SK-N-SH (cell line): ENCODE results near the gene ETV1. TPM values are rescaled to one million over a fixed set of nuclear protein-coding genes. Genes with fewer than 3 reads are reported as not detected.

Experiments used
- CTCF ChIA-PET: fragments of 300-600, 350-600 bp; formaldehyde crosslinking; extraction: SDS; loops from one replicate; lab custom pipeline; 2021; lab: Yijun Ruan, JAX
- POLR2A ChIA-PET: fragments of 350-600 bp; sonication (Branson Sonifier 250); formaldehyde crosslinking; extraction: SDS; loops from one replicate; lab custom pipeline; 2020; ENCODE audit warnings: antibody characterized with exemption, inconsistent platforms; lab: Yijun Ruan, JAX
- DNase-seq: peaks from one replicate; pipeline ENCODE4 v3.0.0; 2012
- H2AFZ ChIP-seq: fragments of 200-600 bp; sonication (generic); 2 replicates; pipeline ENCODE4 v1.8.1; 2016; ENCODE audit warnings: antibody characterized with exemption, mild to moderate bottlenecking, low read depth
- H3F3A ChIP-seq: fragments of 200-600 bp; sonication (generic); replicated peaks from 2 replicates; pipeline ENCODE3; 2016; ENCODE audit warnings: antibody characterized with exemption, mild to moderate bottlenecking; ENCODE audit not compliant: insufficient read depth
- H3K27ac ChIP-seq, 2 experiments: fragments of 200-500 bp in 1 of 2; fragments of 200-600 bp in 1 of 2; sonication (Bioruptor generic) in 1 of 2; sonication (generic), shearing (Covaris generic) in 1 of 2; 2 replicates each; pipeline versions ENCODE4 v1.5.1 to v1.6.1; 2014 to 2016; ENCODE audit warnings: low read depth in 2 of 2, inconsistent platforms in 1 of 2, low read length in 1 of 2, mild to moderate bottlenecking in 1 of 2, mixed read lengths in 1 of 2
- H3K27me3 ChIP-seq: fragments of 200-600 bp; sonication (generic), shearing (Covaris generic); 2 replicates; pipeline ENCODE4 v1.6.1; 2016; ENCODE audit warnings: mixed run types; ENCODE audit not compliant: insufficient read depth
- H3K36me3 ChIP-seq, 2 experiments: fragments of 200-500 bp in 1 of 2; fragments of 200-600 bp in 1 of 2; sonication (Bioruptor generic) in 1 of 2; sonication (generic) in 1 of 2; replicated peaks in 1 of 2; 2 replicates each; pipeline versions ENCODE3 to v1.5.1; 2014 to 2016; ENCODE audit warnings: low read length in 1 of 2, mild to moderate bottlenecking in 1 of 2; ENCODE audit not compliant: insufficient read depth in 2 of 2, control insufficient read depth in 1 of 2
- H3K4me1 ChIP-seq, 2 experiments: fragments of 200-500 bp in 1 of 2; fragments of 200-600 bp in 1 of 2; sonication (Bioruptor generic) in 1 of 2; sonication (generic), shearing (Covaris generic) in 1 of 2; 2 replicates each; pipeline versions ENCODE4 v1.5.1 to v1.6.1; 2014 to 2016; ENCODE audit warnings: low read depth in 1 of 2, low read length in 1 of 2, mixed run types in 1 of 2; ENCODE audit not compliant: insufficient read depth in 2 of 2, control insufficient read depth in 1 of 2
- H3K4me2 ChIP-seq: fragments of 200-600 bp; sonication (generic), shearing (Covaris generic); 2 replicates; pipeline ENCODE4 v1.6.1; 2017; ENCODE audit warnings: mixed run types
- H3K4me3 ChIP-seq, 2 experiments: fragments of 200-500 bp in 1 of 2; fragments of 200-600 bp in 1 of 2; sonication (Bioruptor generic) in 1 of 2; sonication (generic), shearing (Covaris generic) in 1 of 2; 2 replicates each; pipeline versions ENCODE4 v1.5.1 to v1.8.1; 2014 to 2016; ENCODE audit warnings: low read depth in 2 of 2, inconsistent platforms in 1 of 2, low read length in 1 of 2, mild to moderate bottlenecking in 1 of 2, mixed read lengths in 1 of 2, moderate library complexity in 1 of 2
- H3K79me2 ChIP-seq: fragments of 200-600 bp; sonication (generic); 2 replicates; pipeline ENCODE4 v1.8.1; 2017; ENCODE audit warnings: mild to moderate bottlenecking; ENCODE audit not compliant: insufficient read depth
- H3K9ac ChIP-seq: fragments of 200-600 bp; sonication (generic); 2 replicates; pipeline ENCODE4 v1.6.1; 2017; ENCODE audit warnings: mixed run types
- H3K9me2 ChIP-seq: fragments of 200-600 bp; sonication (generic); 2 replicates; pipeline ENCODE4 v1.6.1; 2017; ENCODE audit warnings: mixed run types
- H3K9me3 ChIP-seq: fragments of 200-600 bp; sonication (generic); 2 replicates; pipeline ENCODE4 v1.6.1; 2017; ENCODE audit warnings: mixed run types, mild to moderate bottlenecking, moderate library complexity
- H4K20me1 ChIP-seq: fragments of 200-600 bp; sonication (generic); 2 replicates; pipeline ENCODE4 v1.6.1; 2017; ENCODE audit warnings: mild to moderate bottlenecking, mixed run types; ENCODE audit not compliant: insufficient read depth
- CHD2 ChIP-seq: fragments of 150-350 bp; IDR thresholded peaks from 2 replicates; pipeline ENCODE4 v1.6.1; 2018; ENCODE audit warnings: low read length; ENCODE audit not compliant: partially characterized antibody
- CTCF ChIP-seq: fragments of 200-600 bp; sonication (generic); IDR thresholded peaks from 2 replicates; pipeline ENCODE4 v1.6.1; 2017; ENCODE audit warnings: antibody characterized with exemption, mild to moderate bottlenecking, moderate library complexity
- EP300 ChIP-seq, 2 experiments: IDR thresholded peaks; 2 replicates each; pipeline versions ENCODE4 v1.4.0 to v1.6.1; 2012; ENCODE audit warnings: borderline replicate concordance in 1 of 2, low read depth in 1 of 2, low read length in 1 of 2
- FOXM1 ChIP-seq: IDR thresholded peaks from 2 replicates; pipeline ENCODE4 v1.4.0; 2012; ENCODE audit warnings: low read depth, mild to moderate bottlenecking
- GATA2 ChIP-seq: sonication (generic); formaldehyde crosslinking; IDR thresholded peaks from 2 replicates; pipeline ENCODE4 v1.5.0; 2020; ENCODE audit warnings: mild to moderate bottlenecking, missing genetic modification reagents
- JUND ChIP-seq: IDR thresholded peaks from 2 replicates; pipeline ENCODE4 v1.4.0; 2012
- MEF2A ChIP-seq: IDR thresholded peaks from 2 replicates; pipeline ENCODE4 v1.4.0; 2012; ENCODE audit warnings: low read depth, borderline replicate concordance
- NFIC ChIP-seq: IDR thresholded peaks from 2 replicates; pipeline ENCODE4 v1.4.0; 2012; ENCODE audit warnings: borderline replicate concordance
- POLR2AphosphoS5 ChIP-seq: IDR thresholded peaks from 2 replicates; pipeline ENCODE4 v1.6.1; 2012; ENCODE audit warnings: low read depth, low read length
- RAD21 ChIP-seq: IDR thresholded peaks from 2 replicates; pipeline ENCODE4 v1.6.1; 2012; ENCODE audit warnings: mild to moderate bottlenecking, low read length
- RCOR1 ChIP-seq: fragments of 150-350 bp; IDR thresholded peaks from 2 replicates; pipeline ENCODE4 v1.6.1; 2017; ENCODE audit warnings: antibody characterized with exemption, low read length
- RXRA ChIP-seq: IDR thresholded peaks from 2 replicates; pipeline ENCODE4 v1.4.0; 2012; ENCODE audit warnings: low read depth, mild to moderate bottlenecking, borderline replicate concordance
- TEAD4 ChIP-seq: IDR thresholded peaks from 2 replicates; pipeline ENCODE4 v1.4.0; 2012; ENCODE audit warnings: mild to moderate bottlenecking, borderline replicate concordance; ENCODE audit not compliant: insufficient read depth
- USF1 ChIP-seq: IDR thresholded peaks from 2 replicates; pipeline ENCODE4 v1.4.0; 2012; ENCODE audit warnings: low read depth, borderline replicate concordance
- YY1 ChIP-seq: IDR thresholded peaks from 2 replicates; pipeline ENCODE4 v1.4.0; 2012; ENCODE audit warnings: low read depth, mild to moderate bottlenecking
- WGBS: methylation state at CpG from one replicate; pipeline ENCODE4 v1.1.6; 2017; ENCODE audit warnings: low lambda C conversion rate; 5-methylcytosine and 5-hydroxymethylcytosine counted together
- polyA plus RNA-seq, 3 experiments: library from polyadenylated mRNA; depleted of rRNA; stranded (reverse); fragments of >200 nt; gene quantifications; 2 replicates each; pipeline ENCODE4 v1.2.3, GENCODE V29; 2012

Gene ETV1
- polyA plus RNA-seq, 1 of the 3 experiments (the other 2 are of a cell fraction): 24.9 TPM

GRCh38 chr7:13988065-13988464 lies 1.4 kb downstream of the ETV1 start (continued):
- TF ChIP-seq JUND (no peak), YY1 (no peak), GATA2 (CRISPR knock-in tag) (no peak), EP300 (IDR thresholded peaks at IDR 0.05; ENCODE audit: borderline replicate concordance in 1 of 2, low read depth in 1 of 2, low read length in 1 of 2) (no peak), RCOR1 (no peak)

- no peak for DNase-seq
- no peaks in the 10 kb centered on the region for H3K27me3 ChIP-seq
- H3K9ac ChIP-seq: no peak overlapping the region
- peak overlapping the region; percentile 91 to 100; a peak in 2 of 4 replicates for H3K4me3 ChIP-seq
- no peaks in the 10 kb centered on the region for H4K20me1 ChIP-seq
- H3K79me2 ChIP-seq: no peaks in the 10 kb centered on the region
- H3F3A ChIP-seq: peaks cover 28% of the 10 kb centered on the region
- peaks cover 10 to 25% of the 10 kb centered on the region in 2 experiments; a peak in 2 of 4 replicates for H3K4me1 ChIP-seq
- peak overlapping the region; percentile 95 for H3K4me2 ChIP-seq
- H3K27ac ChIP-seq: peak overlapping the region; percentile 22 to 91; a peak in 2 of 4 replicates
- H3K9me2 ChIP-seq: no peaks in the 10 kb centered on the region
- POLR2A ChIA-PET: no interaction called here
- H2AFZ ChIP-seq: peak overlapping the region; percentile 97; the same call in 1 of the 2 replicates
- peaks cover 4 to 5% of the 10 kb centered on the region in 2 experiments for H3K36me3 ChIP-seq
- H3K9me3 ChIP-seq: no peaks in the 10 kb centered on the region
- TF ChIP-seq USF1 (no peak), CTCF (no peak), CHD2 (no peak), TEAD4 (no peak), MEF2A (no peak), NFIC (no peak), RAD21 (no peak), GATA2 (CRISPR knock-in tag) (no peak), RXRA (no peak), POLR2AphosphoS5 (no peak), FOXM1 (no peak)
- TF ChIP-seq, all 33 proteins: peak for 0
- 39% methylated on average over 1 of the region's 1 CpG for WGBS
- CTCF ChIA-PET: interaction anchor here (1.0 to 1.3 kb wide), 4 partner anchors 8 to 705 kb away, joined by 3 to 4 read pairs (median 4); no protein-coding TSS in a partner anchor
Observed at GRCh38 chr7:13987395-13987794, 2.1 kb downstream of the ETV1 start.
